HG03378 (cell line): ENCODE measurements around the gene KRT72.

Experiments used
- ATAC-seq: cut with Tn5 transposase; IDR thresholded peaks from one replicate; pipeline ENCODE4 v1.9.1; 2021; ENCODE audit warnings: mild to moderate bottlenecking, moderate library complexity; ENCODE audit not compliant: unreplicated experiment

KRT72 gene

GRCh38 chr12:52630599-52631200 is 29.4 kb upstream of the KRT72 start:
- ATAC-seq = no peak

DNA sequence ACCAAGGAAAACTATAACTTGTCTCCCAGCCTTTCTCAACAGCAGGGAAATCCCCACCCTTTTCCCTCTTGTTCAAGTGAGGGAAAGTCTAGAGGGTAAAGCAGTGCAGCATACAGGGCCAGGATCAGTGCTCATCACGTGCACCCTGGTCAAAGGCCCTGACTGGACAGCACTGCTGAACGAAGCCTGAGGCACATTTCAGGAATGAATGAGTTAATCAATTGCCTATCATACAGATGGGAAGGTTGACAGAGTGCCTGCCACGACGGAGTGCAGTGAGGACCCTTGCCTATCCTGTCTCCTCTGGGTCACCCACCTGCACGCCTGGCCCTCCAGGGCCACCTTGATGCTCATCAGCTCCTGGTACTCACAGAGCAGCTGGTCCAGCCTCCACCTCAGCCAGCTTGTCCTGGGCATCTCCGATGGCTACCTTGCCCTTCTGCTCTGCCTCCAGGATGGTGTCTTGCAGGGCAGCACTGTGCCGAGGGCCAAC is 28.8 kb upstream of the KRT72 start:
- ATAC-seq = no peak

DNA sequence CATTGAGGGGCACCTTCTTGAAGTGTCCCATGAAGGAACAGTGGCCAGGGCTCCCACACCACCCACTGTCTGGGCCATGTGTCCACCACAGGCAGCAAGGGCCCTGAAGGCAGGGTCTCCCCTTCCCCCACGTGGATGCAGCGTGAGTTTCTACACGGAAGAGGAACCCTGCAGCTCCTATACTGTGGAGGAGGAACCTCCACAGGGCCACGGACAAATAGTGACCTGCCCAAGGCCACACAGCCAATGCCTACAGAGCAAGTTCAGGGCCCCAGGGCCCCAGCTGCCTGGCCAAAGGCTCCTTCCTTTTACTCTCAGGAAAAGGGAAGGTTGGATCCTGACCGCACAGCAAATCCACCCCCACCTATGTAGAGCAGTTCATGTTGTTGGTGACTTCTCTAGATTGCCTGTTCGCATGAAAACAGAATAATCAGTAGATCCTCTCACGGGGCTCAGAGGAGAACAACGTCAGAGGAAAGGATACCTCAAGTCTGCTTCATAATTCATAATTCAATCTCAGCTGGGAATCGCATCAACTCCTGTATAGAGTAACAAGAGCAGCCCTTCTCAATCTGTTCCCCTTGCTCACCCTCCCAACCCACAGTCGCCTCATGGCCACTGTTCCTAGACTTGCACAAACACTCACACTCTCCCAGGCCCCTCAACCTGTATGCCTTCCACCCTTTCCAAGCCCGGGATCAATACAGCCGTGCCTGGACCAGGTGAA is 28.2 kb upstream of the KRT72 start:
- ATAC-seq = no peak

GRCh38 chr12:52628841-52629240 is 27.6 kb upstream of the KRT72 start:
- ATAC-seq = no peak

DNA sequence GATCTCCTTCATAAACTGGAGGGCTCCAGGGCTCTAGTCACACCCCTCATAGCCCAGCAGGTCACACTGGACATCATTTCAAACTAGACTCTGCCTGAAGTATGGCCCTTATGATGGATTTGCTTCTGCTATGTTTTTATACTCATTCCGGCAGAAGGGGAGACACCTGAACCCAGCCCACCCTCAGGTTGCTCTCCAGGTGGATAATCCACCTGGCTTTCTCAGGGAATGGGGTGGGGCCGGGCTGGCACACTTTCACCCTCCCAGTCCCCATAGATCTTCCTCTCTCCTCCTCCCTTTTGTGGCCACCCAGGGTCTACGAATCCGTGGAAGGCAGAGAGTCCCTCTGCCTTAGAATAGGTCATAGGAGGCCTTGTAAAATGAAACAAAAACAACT is 26.8 kb upstream of the KRT72 start:
- no peak for ATAC-seq

- ATAC-seq = no peak
These were observed 26.3 kb upstream of the KRT72 start for GRCh38 chr12:52627395-52628110.

DNA sequence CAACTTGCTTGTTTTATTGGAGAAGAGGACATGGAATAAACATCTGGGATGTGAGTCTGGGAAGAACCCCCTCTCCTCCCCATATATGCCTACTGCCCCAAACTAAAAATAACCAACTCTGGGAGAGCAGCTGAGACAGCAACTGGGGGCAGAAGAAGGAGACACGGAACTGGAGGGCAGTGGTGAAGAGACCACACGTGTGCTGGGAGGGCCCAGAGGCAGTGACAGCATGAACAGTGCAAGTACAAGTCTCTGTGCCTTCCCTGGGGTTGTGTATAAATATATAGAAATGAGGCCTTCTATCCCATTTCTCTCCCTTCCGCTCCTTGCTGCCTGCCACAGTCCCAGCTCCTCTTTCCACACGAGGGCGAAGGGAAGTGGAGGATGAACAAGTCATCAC is 21.1 kb upstream of the KRT72 start:
- no peak for ATAC-seq

GRCh38 chr12:52618866-52619265 is 17.6 kb upstream of the KRT72 start:
- no peak for ATAC-seq

DNA sequence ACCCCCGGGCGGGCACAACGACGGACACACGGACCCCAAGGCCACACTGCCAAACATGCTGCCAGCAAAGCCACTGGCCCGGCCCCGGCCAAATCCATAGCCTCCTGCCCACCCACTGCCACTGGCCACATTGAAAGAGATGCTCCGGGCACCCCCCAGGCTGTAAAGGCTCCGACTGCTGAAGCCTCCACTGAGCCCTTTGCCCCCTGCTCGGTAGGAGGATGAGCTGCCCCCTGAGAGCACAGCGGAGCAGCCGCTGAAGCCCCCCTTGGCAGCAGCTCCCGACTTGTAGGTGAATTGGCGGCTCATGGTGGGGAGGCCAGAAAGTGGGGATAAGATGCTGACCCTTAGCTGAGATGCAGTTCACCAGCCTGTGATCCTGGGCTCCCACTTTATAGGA is 17.0 kb upstream of the KRT72 start, which contains the start of gene KRT73:
KRT73 (minus strand) TSS at position 344 of the 400 bp plus-strand sequence; CDS start at position 309, 35 bp downstream.
- ATAC-seq = no peak

DNA sequence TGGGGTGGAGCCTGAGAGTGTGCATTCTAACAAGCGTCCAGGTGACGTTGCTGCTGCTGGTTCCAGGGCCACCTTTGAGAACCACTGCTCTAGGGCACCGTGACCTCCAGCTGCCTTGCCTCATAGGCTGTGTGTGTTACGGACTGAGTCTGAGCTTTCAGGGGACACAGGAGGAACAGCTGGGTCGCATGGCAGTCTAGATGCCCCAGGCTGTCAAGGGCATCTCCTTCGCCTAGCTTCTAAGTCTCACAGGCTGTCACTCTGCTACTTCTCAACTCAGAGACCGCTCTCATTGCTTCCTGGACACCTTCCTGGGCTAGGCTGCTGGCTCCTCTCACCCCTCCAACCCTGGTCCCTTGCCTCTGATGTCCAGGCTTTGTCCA is 16.1 kb upstream of the KRT72 start:
- ATAC-seq = no peak

- no peak for ATAC-seq
These were observed 15.6 kb upstream of the KRT72 start for GRCh38 chr12:52616680-52617402.

DNA sequence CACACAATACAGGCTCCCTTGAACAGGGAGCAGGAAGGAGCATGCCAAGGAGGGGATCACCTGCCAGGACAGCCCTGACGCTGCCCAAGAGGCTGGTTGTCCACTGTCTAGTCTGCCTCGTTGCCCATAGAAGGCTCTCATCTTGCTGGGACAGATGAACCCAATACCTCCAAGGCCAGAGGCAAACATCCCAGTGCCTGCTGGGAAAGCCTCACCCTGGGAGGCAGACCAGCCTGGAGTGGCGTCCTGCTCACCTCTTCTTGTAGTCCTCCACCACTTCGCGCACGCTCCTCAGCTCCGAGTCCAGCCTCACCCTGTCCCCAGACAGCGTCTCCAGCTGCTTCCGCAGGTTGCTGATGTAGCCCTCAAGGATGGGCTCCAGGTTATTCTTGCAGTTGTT is 14.6 kb upstream of the KRT72 start:
- no peak for ATAC-seq

DNA sequence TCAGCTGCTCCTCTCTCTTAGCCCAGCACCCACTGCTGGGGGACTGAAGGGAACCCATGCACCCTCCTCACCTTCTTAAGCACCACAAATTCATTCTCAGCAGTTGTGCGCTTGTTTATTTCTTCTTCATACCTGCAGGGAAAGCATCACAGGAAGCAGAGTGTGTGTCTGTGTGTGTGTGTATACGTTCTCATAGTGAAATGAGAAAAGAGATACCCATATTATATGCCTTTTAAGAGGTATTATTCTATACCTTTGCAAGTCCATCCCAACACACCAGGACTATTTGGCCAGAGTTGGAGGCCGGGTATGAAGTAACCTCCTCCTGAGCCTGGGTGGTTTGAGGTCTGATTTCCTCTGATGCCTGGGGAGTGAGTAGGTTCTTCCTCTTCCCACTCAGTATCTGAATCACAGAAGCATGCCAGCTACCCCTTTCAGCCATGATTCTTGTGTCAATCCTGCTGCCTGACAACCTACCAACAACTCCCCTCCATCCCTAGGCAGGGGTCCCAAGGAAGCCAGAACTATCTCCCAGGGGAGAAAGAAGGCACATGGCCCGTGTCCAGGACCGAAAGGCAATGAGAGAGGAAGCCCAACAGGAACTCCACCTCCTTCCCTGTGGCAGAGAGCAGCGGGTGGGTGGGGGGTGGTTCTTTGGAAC is 14.1 kb upstream of the KRT72 start:
- no peak for ATAC-seq

- no peak for ATAC-seq
These were observed 13.3 kb upstream of the KRT72 start for GRCh38 chr12:52614381-52615207.

- no peak for ATAC-seq
These were observed 12.2 kb upstream of the KRT72 start for GRCh38 chr12:52613384-52614030.

DNA sequence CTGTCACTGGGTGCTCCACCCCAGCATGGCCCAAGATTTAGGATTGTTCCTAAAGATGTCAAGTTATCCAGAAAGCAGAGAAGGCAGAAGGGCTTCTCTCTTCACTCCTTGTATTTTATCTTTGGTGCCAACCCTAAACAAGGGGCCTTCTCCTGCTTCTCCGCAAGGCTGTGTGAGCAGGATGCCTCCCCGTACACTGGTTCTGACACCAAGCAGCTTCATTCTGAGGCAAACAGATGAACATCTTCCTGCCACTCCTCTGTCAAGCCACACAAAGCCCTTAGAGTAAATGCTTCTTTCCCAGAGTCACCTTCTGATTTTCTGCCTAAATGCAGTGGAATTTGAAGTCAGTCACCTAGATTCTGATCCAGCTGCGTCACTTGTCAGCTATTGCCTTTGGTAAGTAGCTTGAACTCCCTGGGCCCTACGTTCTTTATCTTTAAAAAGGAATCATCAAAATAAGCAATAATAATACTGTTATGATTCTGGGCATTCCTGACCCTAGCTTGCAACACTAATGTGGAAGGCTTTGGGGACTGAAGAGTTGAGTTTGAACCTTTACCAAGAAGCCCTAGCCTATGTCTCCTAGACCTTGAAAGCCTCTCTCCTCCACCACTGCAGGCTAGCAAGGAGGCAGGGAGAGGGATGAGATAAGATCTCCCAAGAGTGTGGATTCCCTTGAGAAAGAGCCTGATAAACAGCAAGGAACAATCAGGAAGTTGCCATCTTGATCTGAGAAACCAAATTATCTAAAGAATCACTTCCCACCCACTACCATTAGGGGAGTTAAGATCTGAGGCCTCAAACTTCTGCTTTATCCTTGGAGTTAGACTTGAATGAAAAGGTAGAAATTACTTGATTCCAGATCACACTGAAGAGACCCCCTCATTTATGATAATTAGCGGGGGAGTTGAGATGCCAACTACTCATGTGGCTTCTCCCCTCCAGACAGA is 11.4 kb upstream of the KRT72 start:
- no peak for ATAC-seq

DNA sequence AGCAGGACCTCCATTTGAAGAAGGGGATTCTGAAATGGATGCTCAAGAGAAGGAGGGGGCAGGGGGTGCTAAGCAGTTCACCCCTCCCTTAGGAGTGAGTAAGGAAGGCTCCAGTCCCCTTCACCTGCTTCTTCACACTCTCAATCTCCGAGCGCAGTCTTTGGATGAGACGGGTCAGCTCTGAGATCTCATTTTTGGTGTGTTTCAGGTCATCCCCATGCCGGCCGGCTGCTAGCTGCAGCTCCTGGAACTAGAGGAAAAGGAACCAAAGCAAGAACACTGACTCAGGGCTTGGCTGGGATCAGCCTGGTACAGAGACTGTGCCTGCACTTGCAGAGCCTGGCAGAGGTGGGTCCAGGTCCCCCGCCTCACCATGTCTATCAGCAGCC is 9.8 kb upstream of the KRT72 start:
- no peak for ATAC-seq
